Measurements from ENCODE around the gene RGS14. TPM values are rescaled to one million over a fixed set of nuclear protein-coding genes. Genes with fewer than 3 reads are reported as not detected.
"Not testable (repeated sequence)": the region's sequence is repeated elsewhere in the genome, so short reads cannot be mapped to it uniquely, and the experiment has no call there.

The RGS14 gene
- total RNA-seq, 1 experiment from 2014 or later: 36.5 TPM

GRCh38 chr5:177402271-177403043 is 44.7 kb downstream of the RGS14 start:
- DNase-seq (ENCODE audit: low spot score): no peak

- no peak for DNase-seq (ENCODE audit: low spot score)
Measured at GRCh38 chr5:177403102-177403791, 45.5 kb downstream of the RGS14 start.

DNA sequence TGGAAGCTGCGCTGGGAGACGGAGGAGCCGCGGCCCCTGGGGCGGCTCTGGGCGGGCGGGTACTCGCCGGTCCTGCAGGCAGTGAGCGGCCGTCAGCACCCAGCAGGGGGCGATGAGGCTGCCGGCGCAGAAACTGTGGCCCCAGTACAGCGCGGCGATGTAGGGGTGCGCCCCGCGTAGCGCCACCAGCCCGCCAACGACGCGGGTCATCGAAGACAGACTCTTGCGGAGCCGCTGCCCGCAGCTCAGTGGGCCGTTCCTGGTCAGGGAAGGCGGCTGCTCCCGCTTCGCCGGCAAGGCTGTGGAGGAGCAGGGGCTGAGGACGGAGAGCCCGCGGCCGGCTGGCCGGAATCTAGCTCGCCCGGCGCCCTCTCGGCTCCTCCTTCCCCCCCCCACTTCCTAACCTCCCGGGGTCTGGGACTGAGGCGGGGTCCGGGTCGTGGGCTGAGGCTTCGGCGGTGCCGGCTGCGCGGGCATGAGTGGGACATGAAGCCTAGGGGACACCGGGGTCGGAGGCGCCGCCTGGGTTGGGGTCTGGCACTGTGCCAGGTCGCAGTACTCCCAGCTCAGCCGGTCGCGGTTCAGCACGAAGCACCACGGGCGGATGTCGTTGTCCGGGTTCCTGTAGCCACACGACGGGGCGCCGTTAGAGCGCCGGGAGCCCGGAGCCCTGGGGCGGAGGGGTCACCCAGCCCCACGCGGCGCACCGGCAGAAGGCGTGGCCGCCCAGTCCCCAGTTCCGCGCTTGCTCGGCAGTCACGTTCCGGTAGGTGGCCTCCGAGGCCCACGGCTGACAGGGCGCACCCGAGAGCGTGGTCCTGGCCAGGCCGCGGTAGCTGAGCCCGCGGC is 46.3 kb downstream of the RGS14 start:
- DNase-seq (ENCODE audit: low spot score): peak; percentile 75

GRCh38 chr5:177404641-177405179 is 47.0 kb downstream of the RGS14 start:
- DNase-seq (ENCODE audit: low spot score): no peak

DNA sequence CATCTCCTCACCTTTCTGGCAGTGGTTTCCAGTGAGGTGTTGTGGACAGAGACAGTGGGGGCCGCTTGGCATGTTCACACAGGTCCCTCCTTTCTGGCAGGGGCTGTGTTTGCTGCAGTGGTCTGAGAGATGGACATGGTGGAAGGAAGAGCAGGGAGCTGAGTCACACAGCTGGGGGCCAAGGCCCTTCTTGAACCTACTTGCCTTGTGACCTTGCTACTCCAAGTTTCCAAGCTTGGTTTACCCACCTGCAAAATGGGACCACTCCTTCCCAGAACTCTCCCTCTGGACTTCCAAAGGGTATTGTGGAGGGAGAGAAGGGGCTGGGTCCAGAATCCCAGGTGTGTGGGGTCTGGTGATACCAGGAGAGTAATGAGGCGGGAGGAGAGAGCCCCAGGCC is 47.6 kb downstream of the RGS14 start:
- DNase-seq (ENCODE audit: low spot score): no peak

DNA sequence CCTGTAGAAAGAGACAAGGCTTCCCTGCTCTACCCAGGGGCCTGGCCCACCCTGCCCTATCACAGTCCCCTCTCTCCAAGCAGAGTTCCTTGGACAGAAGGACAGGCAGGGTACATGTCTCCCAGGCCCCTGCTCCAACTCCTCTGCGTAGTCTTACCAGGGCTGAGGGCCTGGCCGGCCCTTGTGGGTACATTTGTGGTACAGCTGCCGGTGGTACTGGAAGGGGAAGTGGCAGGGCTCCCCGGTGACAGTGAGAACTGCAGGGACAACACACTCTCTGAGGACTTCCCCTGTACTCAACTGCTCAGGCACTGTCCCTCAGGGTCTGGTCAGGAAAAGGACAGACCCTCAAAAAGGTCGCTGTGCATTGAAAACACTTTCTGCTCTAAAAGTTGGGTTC is 48.1 kb downstream of the RGS14 start:
- no peak for DNase-seq (ENCODE audit: low spot score)

DNA sequence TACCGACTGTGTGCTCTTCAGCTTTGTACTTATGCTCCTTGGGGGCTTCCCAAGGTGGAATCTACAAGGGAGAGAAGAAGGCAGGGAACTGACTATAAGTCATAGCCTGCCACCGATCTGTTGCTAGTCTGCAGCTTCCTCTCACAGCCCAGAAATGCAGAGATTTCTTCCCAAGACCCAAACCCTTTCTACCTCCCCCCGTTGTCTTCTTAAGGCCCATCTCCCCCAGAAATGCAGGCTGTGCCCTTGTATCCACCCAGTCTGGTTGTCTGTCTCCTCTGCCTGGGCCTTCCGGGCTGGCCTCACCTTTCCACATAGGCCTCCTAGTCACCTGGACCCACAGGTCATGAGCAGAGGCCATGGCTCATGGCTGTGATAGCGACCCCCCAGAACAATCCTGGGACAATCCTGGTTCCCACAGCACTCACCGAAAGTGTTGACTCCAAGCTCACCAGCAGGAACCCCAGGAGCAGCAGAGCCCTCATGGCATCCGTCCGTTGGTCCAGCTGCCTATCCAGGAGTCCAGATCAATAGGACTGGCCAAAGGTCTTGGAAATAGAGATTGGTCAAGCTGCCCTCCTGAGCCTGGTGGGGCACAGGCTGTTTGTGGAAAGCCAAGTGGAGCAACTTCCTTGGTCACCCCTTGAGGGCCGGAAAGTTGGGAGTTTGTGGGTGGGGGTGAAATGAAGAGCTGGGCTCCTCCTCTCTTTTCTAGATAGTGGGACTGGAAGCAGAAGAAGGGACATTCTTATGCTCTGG is 51.5 kb downstream of the RGS14 start, which contains the start of gene F12:
F12 (minus strand) TSS at position 522 of the 759 bp plus-strand sequence; CDS start at position 485, 37 bp downstream.
- no peak for DNase-seq (ENCODE audit: low spot score)

GRCh38 chr5:177410575-177410974 is 52.9 kb downstream of the RGS14 start:
- DNase-seq (ENCODE audit: low spot score): no peak

- no peak for DNase-seq (ENCODE audit: low spot score)
Measured at GRCh38 chr5:177412603-177413233, 55.0 kb downstream of the RGS14 start.

DNA sequence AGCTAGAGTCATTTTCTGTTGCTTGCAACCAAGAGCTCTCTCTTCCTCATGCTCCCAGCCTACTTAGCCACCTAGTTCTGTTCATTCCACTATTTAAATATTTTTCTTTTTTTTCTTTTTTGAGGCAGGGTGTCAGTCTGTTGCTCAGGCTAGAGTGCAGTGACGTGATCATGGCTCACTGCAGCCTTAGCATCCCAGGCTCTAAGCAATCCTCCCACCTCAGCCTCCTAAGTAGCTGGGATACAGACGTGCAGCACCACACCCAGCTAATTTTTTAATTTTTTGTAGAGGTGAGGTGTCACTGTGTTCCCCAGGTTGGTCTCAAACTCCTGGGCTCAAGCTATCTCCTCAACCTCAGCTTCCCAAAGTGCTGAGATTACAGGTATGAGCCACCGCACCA is 56.8 kb downstream of the RGS14 start:
- no peak for DNase-seq (ENCODE audit: low spot score)

- not testable (repeated sequence) for DNase-seq (ENCODE audit: low spot score)
Measured at GRCh38 chr5:177417081-177417480, 59.4 kb downstream of the RGS14 start.

DNA sequence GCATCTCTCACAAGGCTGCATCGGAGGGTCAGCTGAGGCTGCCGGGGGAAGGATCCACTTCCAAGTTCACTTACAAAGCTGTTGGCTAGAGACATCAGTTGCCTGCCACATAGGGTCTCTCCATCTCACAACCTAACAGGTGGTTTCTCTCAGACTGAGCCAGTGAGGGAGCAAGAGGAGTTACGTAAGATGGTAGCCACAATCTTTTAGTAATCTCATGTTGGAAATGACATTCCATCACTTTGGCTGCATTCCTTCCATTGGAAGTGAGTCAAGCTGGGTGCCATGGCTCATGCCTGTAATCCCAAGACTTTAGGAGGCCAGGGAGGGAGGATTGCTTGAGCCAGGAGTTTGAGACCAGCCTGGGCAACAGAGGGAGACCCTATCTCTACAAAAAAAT is 61.3 kb downstream of the RGS14 start:
- DNase-seq (ENCODE audit: low spot score): peak; percentile 42

GRCh38 chr5:177420472-177420871 is 62.7 kb downstream of the RGS14 start:
- DNase-seq (ENCODE audit: low spot score): not testable (repeated sequence)

GRCh38 chr5:177421062-177421798 is 63.5 kb downstream of the RGS14 start:
- DNase-seq (ENCODE audit: low spot score): no peak

Other genes starting within 250 kb of the RGS14 start
- 39.9 and 48.6 TPM in 2 replicates for gene NSD1, start 224.2 kb upstream of the RGS14 start, total RNA-seq (2014; rRNA removed; shearing (Covaris generic))
- gene RAB24, start 54.2 kb upstream of the RGS14 start, total RNA-seq (2014; rRNA removed; shearing (Covaris generic)): 15.3 and 23.1 TPM in 2 replicates
- gene PRELID1, start 54.1 kb upstream of the RGS14 start, total RNA-seq (2014; rRNA removed; shearing (Covaris generic)): 376 and 403 TPM in 2 replicates
- 81.3 and 99.7 TPM in 2 replicates for gene MXD3, start 46.0 kb upstream of the RGS14 start, total RNA-seq (2014; rRNA removed; shearing (Covaris generic))
- gene LMAN2, start 6.3 kb upstream of the RGS14 start, total RNA-seq (2014; rRNA removed; shearing (Covaris generic)): 361 and 423 TPM in 2 replicates
- gene SLC34A1, start 26.5 kb downstream of the RGS14 start, total RNA-seq (2014; rRNA removed; shearing (Covaris generic)): 0.05 TPM in 1 of 2 replicates, not detected in the other
- not detected in 2 replicates for gene PFN3, start 42.7 kb downstream of the RGS14 start, total RNA-seq (2014; rRNA removed; shearing (Covaris generic))
- 5.6 and 11.3 TPM in 2 replicates for gene F12, start 51.6 kb downstream of the RGS14 start, total RNA-seq (2014; rRNA removed; shearing (Covaris generic))
- 59.3 and 67.6 TPM in 2 replicates for gene GRK6, start 68.8 kb downstream of the RGS14 start, total RNA-seq (2014; rRNA removed; shearing (Covaris generic))
- 58.8 and 72.4 TPM in 2 replicates for gene PRR7, start 88.9 kb downstream of the RGS14 start, total RNA-seq (2014; rRNA removed; shearing (Covaris generic))
- 343 and 354 TPM in 2 replicates for gene DBN1, start 115.7 kb downstream of the RGS14 start, total RNA-seq (2014; rRNA removed; shearing (Covaris generic))
- 189 and 215 TPM in 2 replicates for gene PDLIM7, start 139.7 kb downstream of the RGS14 start, total RNA-seq (2014; rRNA removed; shearing (Covaris generic))
- gene DOK3, start 151.9 kb downstream of the RGS14 start, total RNA-seq (2014; rRNA removed; shearing (Covaris generic)): 0.19 and 1.7 TPM in 2 replicates
- gene DDX41, start 159.0 kb downstream of the RGS14 start, total RNA-seq (2014; rRNA removed; shearing (Covaris generic)): 153 and 154 TPM in 2 replicates
- 21.8 and 28.7 TPM in 2 replicates for gene FAM193B, start 196.6 kb downstream of the RGS14 start, total RNA-seq (2014; rRNA removed; shearing (Covaris generic))
- gene TMED9, start 234.3 kb downstream of the RGS14 start, total RNA-seq (2014; rRNA removed; shearing (Covaris generic)): 119 and 124 TPM in 2 replicates
- gene B4GALT7, start 242.2 kb downstream of the RGS14 start, total RNA-seq (2014; rRNA removed; shearing (Covaris generic)): 29.5 and 35.4 TPM in 2 replicates

Data from A172 (cell line).